PC-9 (cell line): ENCODE results near the gene ZNF785. TPM values are rescaled to one million over a fixed set of nuclear protein-coding genes. Genes with fewer than 3 reads are reported as not detected.
A peak's percentile ranks its signal among the peaks of the same experiment; 100 is the strongest.
"Not testable (repeated sequence)": the region's sequence is repeated elsewhere in the genome, so short reads cannot be mapped to it uniquely, and the experiment has no call there.

Experiments
- BruUV-seq: library from RNA; stranded (reverse); fragments of 400-500 nt; replicated peaks from 2 replicates; lab custom pipeline; 2021; lab: Mats Ljungman, UMichigan
- CTCF ChIA-PET: fragments of 300-600 bp; sonication (Branson Sonifier 250); formaldehyde crosslinking; loops from one replicate; lab custom pipeline; 2022; ENCODE audit warnings: antibody characterized with exemption; lab: Charles Lee
- POLR2A ChIA-PET: fragments of 300-600 bp; sonication (Branson Sonifier 250); formaldehyde crosslinking; loops from one replicate; lab custom pipeline; 2022; ENCODE audit warnings: antibody characterized with exemption; ENCODE audit not compliant: unreplicated experiment; lab: Charles Lee
- DNase-seq, 2 experiments: peaks; one replicate each; pipeline versions ENCODE4 v3.0.0 to v3.0.0-alpha.2; 2015 to 2022; ENCODE audit warnings: mixed read lengths in 1 of 2
- H2AFZ ChIP-seq: fragments of 200-600 bp; sonication (generic); 2 replicates; pipeline ENCODE4 v1.8.1; 2017; ENCODE audit warnings: antibody characterized with exemption
- H3F3A ChIP-seq: fragments of 200-600 bp; sonication (generic); 2 replicates; pipeline ENCODE4 v1.8.1; 2017; ENCODE audit warnings: antibody characterized with exemption, mild to moderate bottlenecking, low read depth; ENCODE audit not compliant: insufficient read depth
- H3K27ac ChIP-seq: fragments of 200-600 bp; sonication (generic); 2 replicates; pipeline ENCODE4 v1.6.1; 2016; ENCODE audit warnings: mixed run types
- H3K27me3 ChIP-seq: fragments of 200-600 bp; sonication (generic); 2 replicates; pipeline ENCODE4 v1.6.1; 2016; ENCODE audit warnings: low read depth, mixed run types; ENCODE audit not compliant: insufficient read depth
- H3K36me3 ChIP-seq: fragments of 200-600 bp; sonication (generic); 2 replicates; pipeline ENCODE4 v1.6.1; 2016; ENCODE audit warnings: low read depth, mixed run types
- H3K4me1 ChIP-seq: fragments of 200-600 bp; sonication (generic); replicated peaks from 2 replicates; pipeline ENCODE4 v1.6.1; 2016; ENCODE audit warnings: mixed run types; ENCODE audit not compliant: insufficient read depth
- H3K4me2 ChIP-seq: fragments of 200-600 bp; sonication (generic); 2 replicates; pipeline ENCODE4 v1.6.1; 2017; ENCODE audit warnings: mixed run types
- H3K4me3 ChIP-seq: fragments of 200-600 bp; sonication (generic); 2 replicates; pipeline ENCODE4 v1.6.1; 2016; ENCODE audit warnings: mixed run types
- H3K79me2 ChIP-seq: fragments of 200-600 bp; sonication (generic); 2 replicates; pipeline ENCODE4 v1.6.1; 2017; ENCODE audit warnings: low read depth, mixed run types
- H3K9me2 ChIP-seq: fragments of 200-600 bp; sonication (generic); 2 replicates; pipeline ENCODE4 v1.8.1; 2017; ENCODE audit warnings: mild to moderate bottlenecking; ENCODE audit not compliant: insufficient read depth
- H3K9me3 ChIP-seq: fragments of 200-600 bp; sonication (generic); 2 replicates; pipeline ENCODE4 v1.8.1; 2016; ENCODE audit warnings: low read depth; ENCODE audit not compliant: insufficient read depth
- H4K20me1 ChIP-seq: fragments of 200-600 bp; sonication (generic); 2 replicates; pipeline ENCODE4 v1.8.1; 2017; ENCODE audit not compliant: insufficient read depth
- CTCF ChIP-seq: fragments of 200-600 bp; sonication (generic); conservative IDR thresholded peaks from 2 replicates; pipeline ENCODE4 v1.6.1; 2017; ENCODE audit warnings: mixed run types, antibody characterized with exemption, mild to moderate bottlenecking, moderate library complexity
- EZH2 ChIP-seq: fragments of 200-600 bp; sonication (generic); IDR thresholded peaks from 2 replicates; pipeline ENCODE4 v1.8.0; 2017; ENCODE audit warnings: antibody characterized with exemption, low read depth
- intact Hi-C: fragments of 100-400 bp; cut with micrococcal nuclease; formaldehyde crosslinking; loops from one replicate; pipeline ENCODE4 v1.10.0; 2022; ENCODE audit not compliant: unreplicated experiment
- total RNA-seq: library from RNA; stranded (reverse); gene quantifications from 2 replicates; pipeline ENCODE4 v1.2.3, GENCODE V29; 2021

The ZNF785 gene
- total RNA-seq, 1 experiment from 2014 or later, result 30.9 TPM

GRCh38 chr16:30541502-30542329, 43.8 kb downstream of the ZNF785 start:
- POLR2A ChIA-PET, result no interaction called here
- Histone ChIP-seq H2AFZ (no peak overlapping the region), H3K9me2 (no peaks in the 10 kb centered on the region), H3K79me2 (peaks cover 4% of the 10 kb centered on the region; the same call in 1 of the 2 replicates), H3K27me3 (no peaks in the 10 kb centered on the region), H3K4me2 (no peak overlapping the region), H3K27ac (no peak overlapping the region), H4K20me1 (no peaks in the 10 kb centered on the region), H3K36me3 (no peaks in the 10 kb centered on the region), H3K4me3 (no peak overlapping the region), H3F3A (peaks cover 10% of the 10 kb centered on the region; the same call in 1 of the 2 replicates), H3K4me1 (0 out of 2 replicates have a peak, but pooled peaks cover 8% of the 10 kb centered on the region), H3K9me3 (no peaks in the 10 kb centered on the region)
- CTCF ChIA-PET, result no interaction called here
- TF ChIP-seq CTCF (no peak), EZH2 (no peak)
- DNase-seq, result no peak
- intact Hi-C loops, result no loop called here
- no TSS peak for BruUV-seq

GRCh38 chr16:30540916-30541464, 44.5 kb downstream of the ZNF785 start:
- Histone ChIP-seq H3F3A (peaks cover 14% of the 10 kb centered on the region), H3K79me2 (peaks cover 10% of the 10 kb centered on the region), H3K4me1 (peaks cover 15% of the 10 kb centered on the region)
- H3K36me3 ChIP-seq, BruUV-seq, H3K9me3 ChIP-seq, H3K27me3 ChIP-seq, DNase-seq, H4K20me1 ChIP-seq, H2AFZ ChIP-seq, H3K4me2 ChIP-seq, H3K9me2 ChIP-seq, H3K4me3 ChIP-seq, intact Hi-C loops, H3K27ac ChIP-seq: not testable (repeated sequence)
- ChIA-PET POLR2A (interaction anchor here (0.7 kb wide), 1 partner anchor 475 kb away, joined by 3 read pairs; the partner anchor contains the start of gene ALDOA), CTCF (interaction anchor here (0.7 kb wide), 1 partner anchor 18 kb away, joined by 5 read pairs; no protein-coding TSS in a partner anchor)

- DNase-seq, H3K36me3 ChIP-seq, H2AFZ ChIP-seq, H3K4me2 ChIP-seq, intact Hi-C loops, H3K9me2 ChIP-seq, BruUV-seq, H3K27me3 ChIP-seq, H4K20me1 ChIP-seq, H3K9me3 ChIP-seq, H3K4me3 ChIP-seq: not testable (repeated sequence)
- POLR2A ChIA-PET, result interaction anchor here (0.7 kb wide), 1 partner anchor 491 kb away, joined by 22 read pairs; no protein-coding TSS in a partner anchor
- H3K27ac ChIP-seq, result peak overlapping the region; percentile 32; the same call in 1 of the 2 replicates
- H3K4me1 ChIP-seq, result peaks cover 19% of the 10 kb centered on the region
- H3F3A ChIP-seq, result peaks cover 16% of the 10 kb centered on the region
- CTCF ChIA-PET, result interaction anchor here (0.7 kb wide), 1 partner anchor 17 kb away, joined by 5 read pairs; no protein-coding TSS in a partner anchor
- peaks cover 20% of the 10 kb centered on the region for H3K79me2 ChIP-seq
Measured at GRCh38 chr16:30539986-30540526, 45.4 kb downstream of the ZNF785 start.
